Neural cell (in vitro differentiated cells): ENCODE data around the gene CRTC1.

ENCODE experiments used
- CTCF ChIP-seq: fragments of 450-650 bp; IDR thresholded peaks from 2 replicates; pipeline ENCODE4 v1.5.1; 2014; ENCODE audit warnings: antibody characterized with exemption, mild to moderate bottlenecking, moderate library complexity; ENCODE audit not compliant: poor library complexity, severe bottlenecking
- EP300 ChIP-seq: fragments of 450-650 bp; conservative IDR thresholded peaks from 2 replicates; pipeline ENCODE4 v1.6.1; 2014; ENCODE audit warnings: antibody characterized with exemption, mild to moderate bottlenecking, moderate library complexity; ENCODE audit not compliant: poor library complexity, severe bottlenecking
- EZH2 ChIP-seq: fragments of 200-600, 300-800 bp; shearing (Covaris generic), sonication (generic); IDR thresholded peaks from 2 replicates; pipeline ENCODE4 v1.6.1; 2014; ENCODE audit warnings: antibody characterized with exemption, low read length, borderline replicate concordance, mild to moderate bottlenecking; ENCODE audit not compliant: insufficient read depth, poor library complexity, severe bottlenecking
- MXI1 ChIP-seq: fragments of 450-650 bp; conservative IDR thresholded peaks from 2 replicates; pipeline ENCODE4 v1.6.1; 2014; ENCODE audit warnings: antibody characterized with exemption, mild to moderate bottlenecking; ENCODE audit not compliant: poor library complexity, severe bottlenecking
- POLR2AphosphoS5 ChIP-seq: IDR thresholded peaks from 2 replicates; pipeline ENCODE4 v1.6.1; 2012
- RAD21 ChIP-seq: fragments of 450-650 bp; conservative IDR thresholded peaks from 2 replicates; pipeline ENCODE4 v1.6.1; 2014; ENCODE audit warnings: antibody characterized with exemption, mild to moderate bottlenecking, moderate library complexity
- REST ChIP-seq: IDR thresholded peaks from 2 replicates; pipeline ENCODE4 v1.6.1; 2012; ENCODE audit warnings: borderline replicate concordance
- SMC3 ChIP-seq: fragments of 450-650 bp; conservative IDR thresholded peaks from 2 replicates; pipeline ENCODE4 v1.6.1; 2014; ENCODE audit warnings: antibody characterized with exemption, mild to moderate bottlenecking, moderate library complexity; ENCODE audit not compliant: poor library complexity

- TF ChIP-seq CTCF = no peak
- no peak for TF ChIP-seq SMC3
- no peak for TF ChIP-seq EZH2
- no peak for TF ChIP-seq EP300
- TF ChIP-seq REST = no peak
- TF ChIP-seq RAD21 = no peak
- no peak for TF ChIP-seq POLR2AphosphoS5
- TF ChIP-seq MXI1 = no peak
These were observed 112.1 kb downstream of the CRTC1 start for GRCh38 chr19:18795540-18795939.
